ENCODE results near the gene PPP1R12B.
"Not testable (repeated sequence)": the region's sequence is repeated elsewhere in the genome, so short reads cannot be mapped to it uniquely, and the experiment has no call there.

Gene PPP1R12B

GRCh38 chr1:202588503-202589189, 240.1 kb downstream of the PPP1R12B start:
- no peak for DNase-seq

- no peak for DNase-seq
Observed at GRCh38 chr1:202589190-202589930, 240.9 kb downstream of the PPP1R12B start.

- no peak for DNase-seq
Observed at GRCh38 chr1:202590126-202590525, 241.6 kb downstream of the PPP1R12B start.

GRCh38 chr1:202590975-202591411, 242.5 kb downstream of the PPP1R12B start:
- no peak for DNase-seq

- no peak for DNase-seq
Observed at GRCh38 chr1:202591515-202591914, 243.0 kb downstream of the PPP1R12B start.

GRCh38 chr1:202592146-202592545, 243.6 kb downstream of the PPP1R12B start:
- no peak for DNase-seq

- no peak for DNase-seq
Observed at GRCh38 chr1:202593845-202594244, 245.3 kb downstream of the PPP1R12B start.

GRCh38 chr1:202596638-202597037, 248.1 kb downstream of the PPP1R12B start:
- DNase-seq = no peak

- no peak for DNase-seq
Observed at GRCh38 chr1:202597090-202597761, 248.7 kb downstream of the PPP1R12B start.

GRCh38 chr1:202599669-202600431, 251.4 kb downstream of the PPP1R12B start:
- DNase-seq = peak; percentile 59

- DNase-seq = no peak
Observed at GRCh38 chr1:202600432-202601041, 252.0 kb downstream of the PPP1R12B start.

GRCh38 chr1:202603435-202603834, 254.9 kb downstream of the PPP1R12B start:
- DNase-seq = no peak

GRCh38 chr1:202605515-202605914, 257.0 kb downstream of the PPP1R12B start:
- DNase-seq = no peak

GRCh38 chr1:202612036-202612435, 263.5 kb downstream of the PPP1R12B start:
- not testable (repeated sequence) for DNase-seq

- DNase-seq = no peak
Observed at GRCh38 chr1:202613571-202613970, 265.1 kb downstream of the PPP1R12B start.

- DNase-seq = not testable (repeated sequence)
Observed at GRCh38 chr1:202614363-202615207, 266.1 kb downstream of the PPP1R12B start.

GRCh38 chr1:202615208-202615500, 266.7 kb downstream of the PPP1R12B start:
- DNase-seq = not testable (repeated sequence)

GRCh38 chr1:202615501-202616354, 267.2 kb downstream of the PPP1R12B start:
- no peak for DNase-seq

GRCh38 chr1:202616355-202616915, 267.9 kb downstream of the PPP1R12B start:
- no peak for DNase-seq

GRCh38 chr1:202619012-202619411, 270.5 kb downstream of the PPP1R12B start:
- not testable (repeated sequence) for DNase-seq

Data from activated CD4-positive, alpha-beta T cell treated with anti-CD3 and anti-CD28 coated beads for 48 hours (primary cell).